Kidney tubule cell (primary cell): ENCODE results near the gene RBCK1.
A peak's percentile ranks its signal among the peaks of the same experiment; 100 is the strongest.

Experiments
- DNase-seq: peaks from one replicate; pipeline ENCODE4 v3.0.0-alpha.2; 2018; ENCODE audit warnings: low spot score

Gene RBCK1

GRCh38 chr20:418858-419365 lies 10.8 kb downstream of the RBCK1 start:
- no peak for DNase-seq

GRCh38 chr20:419556-420165 lies 11.6 kb downstream of the RBCK1 start:
- no peak for DNase-seq

GRCh38 chr20:420166-420620 lies 12.1 kb downstream of the RBCK1 start:
- DNase-seq: no peak

- no peak for DNase-seq
These were observed 12.8 kb downstream of the RBCK1 start for GRCh38 chr20:420721-421574.

GRCh38 chr20:421685-422250 lies 13.7 kb downstream of the RBCK1 start:
- no peak for DNase-seq

GRCh38 chr20:426566-426965 lies 18.5 kb downstream of the RBCK1 start:
- no peak for DNase-seq

- no peak for DNase-seq
These were observed 19.3 kb downstream of the RBCK1 start for GRCh38 chr20:427401-427800.

GRCh38 chr20:427849-428657 lies 20.0 kb downstream of the RBCK1 start:
- DNase-seq: no peak

- no peak for DNase-seq
These were observed 20.6 kb downstream of the RBCK1 start for GRCh38 chr20:428658-429200.

GRCh38 chr20:430091-430999 lies 22.2 kb downstream of the RBCK1 start:
- DNase-seq: no peak

GRCh38 chr20:431012-431904 lies 23.2 kb downstream of the RBCK1 start:
- DNase-seq: peak; percentile 74

GRCh38 chr20:432208-432607 lies 24.1 kb downstream of the RBCK1 start:
- DNase-seq: no peak

- DNase-seq: no peak
These were observed 24.7 kb downstream of the RBCK1 start for GRCh38 chr20:432677-433299.

- peak; percentile 84 for DNase-seq
These were observed 25.3 kb downstream of the RBCK1 start for GRCh38 chr20:433300-433975.

- DNase-seq: no peak
These were observed 26.1 kb downstream of the RBCK1 start for GRCh38 chr20:434221-434620.

GRCh38 chr20:434661-435419 lies 26.7 kb downstream of the RBCK1 start:
- no peak for DNase-seq

- no peak for DNase-seq
These were observed 27.5 kb downstream of the RBCK1 start for GRCh38 chr20:435558-435957.

- DNase-seq: no peak
These were observed 28.4 kb downstream of the RBCK1 start for GRCh38 chr20:436476-436875.
